ENCODE data around the gene TMEM187. TPM values are rescaled to one million over a fixed set of nuclear protein-coding genes. Genes with fewer than 3 reads are reported as not detected.
A peak's percentile ranks its signal among the peaks of the same experiment; 100 is the strongest.

TMEM187 gene
- total RNA-seq, 1 donor from 2014 or later = 8.6 TPM

GRCh38 chrX:154021131-154021611 is 48.6 kb downstream of the TMEM187 start:
- Mint-ChIP-seq H3K27ac (ENCODE audit: unreplicated experiment) (no peak overlapping the region), H3K9me3 (ENCODE audit: unreplicated experiment) (no peaks in the 10 kb centered on the region), H3K27me3 (ENCODE audit: low read depth, unreplicated experiment) (no peaks in the 10 kb centered on the region), H3K36me3 (ENCODE audit: low read depth, unreplicated experiment) (no peaks in the 10 kb centered on the region), H3K4me3 (ENCODE audit: unreplicated experiment) (no peak overlapping the region), H3K4me1 (ENCODE audit: low read depth, unreplicated experiment) (peaks cover 16% of the 10 kb centered on the region)
- Histone ChIP-seq H3K4me2 (ENCODE audit: low read length) (peak overlapping the region; percentile 90), H3K36me3 (ENCODE audit: insufficient read depth, low read length) (peaks cover 2% of the 10 kb centered on the region), H3K9ac (ENCODE audit: low read length) (peak overlapping the region; percentile 82), H3K79me2 (ENCODE audit: insufficient read depth, low read length) (peaks cover 29% of the 10 kb centered on the region), H3K4me3 (ENCODE audit: insufficient read depth, low read depth, low read length) (no peak overlapping the region), H3K27ac (ENCODE audit: low read depth, low read length) (peak overlapping the region; percentile 84), H2AFZ (ENCODE audit: low read depth, low read length) (no peak overlapping the region), H3K4me1 (ENCODE audit: insufficient read depth, low read length) (peaks cover 20% of the 10 kb centered on the region), H3K27me3 (ENCODE audit: insufficient read depth, low read length) (no peaks in the 10 kb centered on the region), H4K20me1 (ENCODE audit: insufficient read depth, low read length) (no peaks in the 10 kb centered on the region), H3K9me3 (ENCODE audit: insufficient read depth, low read depth, low read length) (no peaks in the 10 kb centered on the region)
- peak; percentile 75 for FAIRE-seq
- TF ChIP-seq CTCF (IDR thresholded peaks at IDR 0.05; ENCODE audit: insufficient read depth, low read depth, low read length) = no peak
- no peak for TF ChIP-seq EZH2 (IDR thresholded peaks at IDR 0.05; ENCODE audit: insufficient read depth, low read length)
- DNase-seq (ENCODE audit: low read depth) = peak; percentile 58

GRCh38 chrX:154022108-154022507 is 49.6 kb downstream of the TMEM187 start:
- no peak for TF ChIP-seq CTCF (IDR thresholded peaks at IDR 0.05; ENCODE audit: insufficient read depth, low read depth, low read length)
- no peak for TF ChIP-seq EZH2 (IDR thresholded peaks at IDR 0.05; ENCODE audit: insufficient read depth, low read length)
- Histone ChIP-seq H4K20me1 (ENCODE audit: insufficient read depth, low read length) (no peaks in the 10 kb centered on the region), H2AFZ (ENCODE audit: low read depth, low read length) (no peak overlapping the region), H3K27ac (ENCODE audit: low read depth, low read length) (peak overlapping the region; percentile 84), H3K4me3 (ENCODE audit: insufficient read depth, low read depth, low read length) (no peak overlapping the region), H3K36me3 (ENCODE audit: insufficient read depth, low read length) (no peaks in the 10 kb centered on the region), H3K4me2 (ENCODE audit: low read length) (no peak overlapping the region), H3K9me3 (ENCODE audit: insufficient read depth, low read depth, low read length) (no peaks in the 10 kb centered on the region), H3K9ac (ENCODE audit: low read length) (no peak overlapping the region), H3K79me2 (ENCODE audit: insufficient read depth, low read length) (peaks cover 22% of the 10 kb centered on the region), H3K27me3 (ENCODE audit: insufficient read depth, low read length) (no peaks in the 10 kb centered on the region), H3K4me1 (ENCODE audit: insufficient read depth, low read length) (peaks cover 20% of the 10 kb centered on the region)
- peaks cover 16% of the 10 kb centered on the region for H3K4me1 Mint-ChIP-seq (ENCODE audit: low read depth, unreplicated experiment)
- DNase-seq (ENCODE audit: low read depth) = no peak
- no peak overlapping the region for H3K27ac Mint-ChIP-seq (ENCODE audit: unreplicated experiment)
- no peaks in the 10 kb centered on the region for H3K36me3 Mint-ChIP-seq (ENCODE audit: low read depth, unreplicated experiment)
- no peaks in the 10 kb centered on the region for H3K9me3 Mint-ChIP-seq (ENCODE audit: unreplicated experiment)
- H3K4me3 Mint-ChIP-seq (ENCODE audit: unreplicated experiment) = no peak overlapping the region
- no peak for FAIRE-seq
- no peaks in the 10 kb centered on the region for H3K27me3 Mint-ChIP-seq (ENCODE audit: low read depth, unreplicated experiment)

DNA sequence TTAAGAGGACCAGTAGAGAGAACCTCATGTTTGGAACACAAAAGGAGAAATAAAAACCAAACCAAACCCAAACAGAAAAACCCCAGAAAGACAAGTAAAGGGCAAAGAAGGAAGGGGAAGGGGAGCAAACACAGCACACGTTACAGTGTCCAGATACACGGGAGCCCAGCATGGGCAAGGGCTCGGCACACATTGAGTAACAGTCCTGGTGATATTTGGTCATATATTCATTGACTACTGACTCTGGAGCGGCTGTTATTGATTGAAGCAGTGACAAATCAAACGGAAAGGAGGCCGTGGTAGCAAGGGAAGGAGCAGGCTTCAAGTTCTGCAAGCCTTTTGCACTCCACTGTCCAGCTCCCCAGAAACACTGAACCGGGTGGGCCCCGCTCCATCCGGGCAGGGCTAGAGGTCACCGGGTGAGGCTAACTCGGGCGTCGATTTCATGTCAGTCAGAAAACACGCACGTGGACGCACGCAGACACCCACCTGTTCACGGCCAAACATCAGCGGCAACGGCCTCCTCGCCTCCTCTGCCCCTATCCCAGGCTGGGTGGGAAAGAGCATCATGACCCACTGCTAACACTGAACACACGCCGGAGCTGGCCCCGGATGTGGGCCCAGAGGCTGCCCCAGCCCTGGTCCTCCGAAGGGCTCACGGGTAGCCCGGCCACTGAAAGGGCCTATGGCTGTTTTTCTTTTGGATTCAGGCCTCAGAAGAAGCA is 50.9 kb downstream of the TMEM187 start:
- Mint-ChIP-seq H3K36me3 (ENCODE audit: low read depth, unreplicated experiment) (no peaks in the 10 kb centered on the region), H3K9me3 (ENCODE audit: unreplicated experiment) (no peaks in the 10 kb centered on the region), H3K27me3 (ENCODE audit: low read depth, unreplicated experiment) (no peaks in the 10 kb centered on the region), H3K4me3 (ENCODE audit: unreplicated experiment) (no peak overlapping the region), H3K27ac (ENCODE audit: unreplicated experiment) (no peak overlapping the region), H3K4me1 (ENCODE audit: low read depth, unreplicated experiment) (peaks cover 16% of the 10 kb centered on the region)
- FAIRE-seq (no peak), DNase-seq (ENCODE audit: low read depth) (no peak)
- Histone ChIP-seq H3K4me2 (ENCODE audit: low read length) (no peak overlapping the region), H3K9me3 (ENCODE audit: insufficient read depth, low read depth, low read length) (no peaks in the 10 kb centered on the region), H3K27me3 (ENCODE audit: insufficient read depth, low read length) (no peaks in the 10 kb centered on the region), H3K4me1 (ENCODE audit: insufficient read depth, low read length) (peaks cover 17% of the 10 kb centered on the region), H3K36me3 (ENCODE audit: insufficient read depth, low read length) (no peaks in the 10 kb centered on the region), H3K27ac (ENCODE audit: low read depth, low read length) (no peak overlapping the region), H3K9ac (ENCODE audit: low read length) (no peak overlapping the region), H3K4me3 (ENCODE audit: insufficient read depth, low read depth, low read length) (no peak overlapping the region), H2AFZ (ENCODE audit: low read depth, low read length) (no peak overlapping the region), H3K79me2 (ENCODE audit: insufficient read depth, low read length) (peaks cover 11% of the 10 kb centered on the region), H4K20me1 (ENCODE audit: insufficient read depth, low read length) (no peaks in the 10 kb centered on the region)
- TF ChIP-seq CTCF (IDR thresholded peaks at IDR 0.05; ENCODE audit: insufficient read depth, low read depth, low read length) (no peak), EZH2 (IDR thresholded peaks at IDR 0.05; ENCODE audit: insufficient read depth, low read length) (no peak)
